Measurements from ENCODE around the gene PRDM11. TPM values are rescaled to one million over a fixed set of nuclear protein-coding genes. Genes with fewer than 3 reads are reported as not detected.

Gene PRDM11
- total and polyA plus RNA-seq, 3 experiments from 2014 or later = 3.1 to 7.7 (median 5.6) TPM

- Mint-ChIP-seq H3K27me3 (peaks cover 15 to 16% of the 10 kb centered on the region in 2 donors), H3K27ac (no peak overlapping the region), H3K36me3 (peaks cover 0 to 11% (median 1%) of the 10 kb centered on the region in 3 donors), H3K4me3 (no peak overlapping the region), H3K9me3 (no peaks in the 10 kb centered on the region), H3K4me1 (peaks cover 0 to 4% (median 0%) of the 10 kb centered on the region in 3 donors)
- DNase-seq = no peak
- no peak overlapping the region for H3K4me3 ChIP-seq (ENCODE audit: low read length)
- H3K36me3 ChIP-seq (ENCODE audit: insufficient read depth, low read length) = no peaks in the 10 kb centered on the region
- no peaks in the 10 kb centered on the region for H3K27me3 ChIP-seq (ENCODE audit: insufficient read depth, low read length, poor library complexity, severe bottlenecking)
- no peaks in the 10 kb centered on the region for H3K4me1 ChIP-seq (ENCODE audit: insufficient read depth, low read length)
- POLR2A ChIA-PET = no interaction called here
- CTCF ChIA-PET = interaction anchor here (0.8 to 1.4 kb wide), 5 partner anchors 11 to 117 kb away, joined by 3 to 7 read pairs (median 4); no protein-coding TSS in a partner anchor
- no peaks in the 10 kb centered on the region for H3K9me3 ChIP-seq (ENCODE audit: low read length)
- H3K27ac ChIP-seq (ENCODE audit: low read depth, low read length) = no peak overlapping the region
Measured at GRCh38 chr11:45232341-45233080, 86.1 kb downstream of the PRDM11 start.

GRCh38 chr11:45233121-45233803 is 86.8 kb downstream of the PRDM11 start:
- Mint-ChIP-seq H3K36me3 (peaks cover 0 to 5% (median 0%) of the 10 kb centered on the region in 3 donors), H3K4me1 (peaks cover 0 to 4% (median 0%) of the 10 kb centered on the region in 3 donors), H3K4me3 (no peak overlapping the region), H3K27me3 (peaks cover 15 to 22% of the 10 kb centered on the region in 2 donors), H3K27ac (no peak overlapping the region), H3K9me3 (peaks cover 0 to 1% (median 0%) of the 10 kb centered on the region in 5 donors)
- Histone ChIP-seq H3K4me3 (ENCODE audit: low read length) (no peak overlapping the region), H3K4me1 (ENCODE audit: insufficient read depth, low read length) (no peaks in the 10 kb centered on the region), H3K27me3 (ENCODE audit: insufficient read depth, low read length, poor library complexity, severe bottlenecking) (no peaks in the 10 kb centered on the region), H3K36me3 (ENCODE audit: insufficient read depth, low read length) (no peaks in the 10 kb centered on the region), H3K9me3 (ENCODE audit: low read length) (no peaks in the 10 kb centered on the region), H3K27ac (ENCODE audit: low read depth, low read length) (no peak overlapping the region)
- CTCF ChIA-PET = interaction anchor here (0.8 to 1.4 kb wide), 9 partner anchors 10 to 123 kb away, joined by 3 to 7 read pairs (median 3); no protein-coding TSS in a partner anchor
- peak; percentile 14 to 65 (median 39) for DNase-seq
- POLR2A ChIA-PET = no interaction called here

- no peaks in the 10 kb centered on the region for H3K36me3 ChIP-seq (ENCODE audit: insufficient read depth, low read length)
- Mint-ChIP-seq H3K9me3 (peaks cover 0 to 2% (median 0%) of the 10 kb centered on the region in 5 donors), H3K4me1 (peaks cover 0 to 4% (median 0%) of the 10 kb centered on the region in 3 donors), H3K4me3 (no peak overlapping the region), H3K36me3 (peaks cover 0 to under 1% (median 0%) of the 10 kb centered on the region in 3 donors), H3K27me3 (peaks cover 18 to 24% of the 10 kb centered on the region in 2 donors), H3K27ac (no peak overlapping the region)
- no peaks in the 10 kb centered on the region for H3K4me1 ChIP-seq (ENCODE audit: insufficient read depth, low read length)
- POLR2A ChIA-PET = no interaction called here
- no peak for DNase-seq
- no peaks in the 10 kb centered on the region for H3K9me3 ChIP-seq (ENCODE audit: low read length)
- no peak overlapping the region for H3K27ac ChIP-seq (ENCODE audit: low read depth, low read length)
- H3K27me3 ChIP-seq (ENCODE audit: insufficient read depth, low read length, poor library complexity, severe bottlenecking) = no peaks in the 10 kb centered on the region
- H3K4me3 ChIP-seq (ENCODE audit: low read length) = no peak overlapping the region
- CTCF ChIA-PET = interaction anchor here (0.8 to 1.4 kb wide), 10 partner anchors 10 to 297 kb away, joined by 3 to 7 read pairs (median 3); no protein-coding TSS in a partner anchor
Measured at GRCh38 chr11:45233804-45234170, 87.3 kb downstream of the PRDM11 start.

GRCh38 chr11:45234306-45235006 is 88.0 kb downstream of the PRDM11 start:
- Histone ChIP-seq H3K9me3 (ENCODE audit: low read length) (no peaks in the 10 kb centered on the region), H3K4me3 (ENCODE audit: low read length) (no peak overlapping the region), H3K4me1 (ENCODE audit: insufficient read depth, low read length) (no peaks in the 10 kb centered on the region), H3K27ac (ENCODE audit: low read depth, low read length) (no peak overlapping the region), H3K36me3 (ENCODE audit: insufficient read depth, low read length) (no peaks in the 10 kb centered on the region), H3K27me3 (ENCODE audit: insufficient read depth, low read length, poor library complexity, severe bottlenecking) (no peaks in the 10 kb centered on the region)
- Mint-ChIP-seq H3K9me3 (peaks cover 0 to 2% (median under 1%) of the 10 kb centered on the region in 5 donors), H3K27me3 (peaks cover 21 to 30% of the 10 kb centered on the region in 2 donors), H3K4me3 (no peak overlapping the region), H3K27ac (no peak overlapping the region), H3K36me3 (no peaks in the 10 kb centered on the region), H3K4me1 (peaks cover 0 to 4% (median 0%) of the 10 kb centered on the region in 3 donors)
- POLR2A ChIA-PET = no interaction called here
- no peak for DNase-seq
- CTCF ChIA-PET = interaction anchor here (1.1 to 2.3 kb wide), 7 partner anchors 9 to 298 kb away, joined by 3 to 6 read pairs (median 3); no protein-coding TSS in a partner anchor

- no peaks in the 10 kb centered on the region for H3K27me3 ChIP-seq (ENCODE audit: insufficient read depth, low read length, poor library complexity, severe bottlenecking)
- ChIA-PET POLR2A (no interaction called here), CTCF (no interaction called here)
- Mint-ChIP-seq H3K27ac (no peak overlapping the region), H3K4me3 (no peak overlapping the region), H3K36me3 (no peaks in the 10 kb centered on the region), H3K9me3 (peaks cover 0 to 8% (median 4%) of the 10 kb centered on the region in 5 donors), H3K4me1 (peaks cover 0 to 4% (median 0%) of the 10 kb centered on the region in 3 donors), H3K27me3 (peaks cover 22 to 36% of the 10 kb centered on the region in 2 donors)
- H3K27ac ChIP-seq (ENCODE audit: low read depth, low read length) = no peak overlapping the region
- H3K9me3 ChIP-seq (ENCODE audit: low read length) = no peaks in the 10 kb centered on the region
- no peaks in the 10 kb centered on the region for H3K36me3 ChIP-seq (ENCODE audit: insufficient read depth, low read length)
- DNase-seq = no peak
- no peaks in the 10 kb centered on the region for H3K4me1 ChIP-seq (ENCODE audit: insufficient read depth, low read length)
- H3K4me3 ChIP-seq (ENCODE audit: low read length) = no peak overlapping the region
Measured at GRCh38 chr11:45237711-45238315, 91.4 kb downstream of the PRDM11 start.

- Histone ChIP-seq H3K4me1 (ENCODE audit: insufficient read depth, low read length) (no peaks in the 10 kb centered on the region), H3K36me3 (ENCODE audit: insufficient read depth, low read length) (no peaks in the 10 kb centered on the region), H3K9me3 (ENCODE audit: low read length) (no peaks in the 10 kb centered on the region), H3K27ac (ENCODE audit: low read depth, low read length) (no peak overlapping the region), H3K27me3 (ENCODE audit: insufficient read depth, low read length, poor library complexity, severe bottlenecking) (no peaks in the 10 kb centered on the region), H3K4me3 (ENCODE audit: low read length) (no peak overlapping the region)
- no peak for DNase-seq
- H3K4me1 Mint-ChIP-seq = peaks cover 0 to under 1% (median 0%) of the 10 kb centered on the region in 3 donors
- POLR2A ChIA-PET = no interaction called here
- peaks cover 22 to 36% of the 10 kb centered on the region in 2 donors for H3K27me3 Mint-ChIP-seq
- peaks cover 0 to 8% (median 4%) of the 10 kb centered on the region in 5 donors for H3K9me3 Mint-ChIP-seq
- CTCF ChIA-PET = no interaction called here
- no peaks in the 10 kb centered on the region for H3K36me3 Mint-ChIP-seq
- no peak overlapping the region for H3K4me3 Mint-ChIP-seq
- H3K27ac Mint-ChIP-seq = no peak overlapping the region
Measured at GRCh38 chr11:45238724-45239123, 92.3 kb downstream of the PRDM11 start.

- ChIA-PET CTCF (no interaction called here), POLR2A (no interaction called here)
- Histone ChIP-seq H3K36me3 (ENCODE audit: insufficient read depth, low read length) (no peaks in the 10 kb centered on the region), H3K27ac (ENCODE audit: low read depth, low read length) (no peak overlapping the region), H3K4me3 (ENCODE audit: low read length) (no peak overlapping the region), H3K27me3 (ENCODE audit: insufficient read depth, low read length, poor library complexity, severe bottlenecking) (no peaks in the 10 kb centered on the region), H3K9me3 (ENCODE audit: low read length) (no peaks in the 10 kb centered on the region), H3K4me1 (ENCODE audit: insufficient read depth, low read length) (no peaks in the 10 kb centered on the region)
- Mint-ChIP-seq H3K9me3 (peaks cover 0 to 8% (median 4%) of the 10 kb centered on the region in 5 donors), H3K36me3 (no peaks in the 10 kb centered on the region), H3K4me1 (no peaks in the 10 kb centered on the region), H3K4me3 (no peak overlapping the region), H3K27ac (no peak overlapping the region), H3K27me3 (peaks cover 22 to 36% of the 10 kb centered on the region in 2 donors)
- DNase-seq = no peak
Measured at GRCh38 chr11:45239733-45240132, 93.3 kb downstream of the PRDM11 start.
